Mammary microvascular endothelial cell (primary cell): Measurements from ENCODE around the gene FLT3. TPM values are rescaled to one million over a fixed set of nuclear protein-coding genes. Genes with fewer than 3 reads are reported as not detected.

Experiments
- total RNA-seq: library from RNA; depleted of rRNA; stranded (reverse); fragments of >200 nt; gene quantifications from 2 replicates; pipeline ENCODE4 v1.2.3, GENCODE V29; 2015

Gene FLT3
- total RNA-seq: under 0.01 TPM in 1 of 2 replicates, not detected in the other

GRCh38 chr13:28100150-28101121 lies at the start of gene FLT3:
Gene FLT3 (minus strand): TSS chr13:28100576. CDS start chr13:28100510, 66 bp downstream.

GRCh38 chr13:28138012-28138755 lies 37.8 kb upstream of the FLT3 start, which contains the start of gene PAN3:
Gene PAN3 (plus strand): TSS chr13:28138545. CDS start chr13:28138658, 113 bp downstream.

GRCh38 chr13:27988520-27988919 lies 111.9 kb downstream of the FLT3 start, which contains the start of gene URAD:
Gene URAD (minus strand): TSS chr13:27988693. CDS start chr13:27988637, 56 bp downstream.

GRCh38 chr13:27969082-27969865 lies 131.1 kb downstream of the FLT3 start, which contains the start of gene CDX2:
Gene CDX2 (minus strand): TSS chr13:27969315. CDS start chr13:27969006, 309 bp downstream.

Other genes starting within 250 kb of the FLT3 start
- gene PDX1, start 180.6 kb downstream of the FLT3 start, total RNA-seq: not detected in 2 replicates
- gene CDX2, start 131.3 kb downstream of the FLT3 start, total RNA-seq: not detected in 2 replicates
- not detected in 2 replicates for gene URAD, start 111.9 kb downstream of the FLT3 start, total RNA-seq
- 8.9 and 11.7 TPM in 2 replicates for gene PAN3, start 38.0 kb upstream of the FLT3 start, total RNA-seq